T-helper 22 cell (primary cell): ENCODE data around the gene RNF123.

Source experiments
- DNase-seq: peaks from one replicate; pipeline ENCODE4 v3.0.0-alpha.2; 2020; ENCODE audit warnings: low read depth

Gene RNF123

GRCh38 chr3:49750056-49750455 is 60.7 kb downstream of the RNF123 start:
- DNase-seq: no peak

- DNase-seq: no peak
Observed at GRCh38 chr3:49751501-49751900, 62.1 kb downstream of the RNF123 start.

GRCh38 chr3:49754536-49754935 is 65.2 kb downstream of the RNF123 start:
- DNase-seq: no peak

GRCh38 chr3:49756036-49756435 is 66.7 kb downstream of the RNF123 start:
- DNase-seq: no peak

DNA sequence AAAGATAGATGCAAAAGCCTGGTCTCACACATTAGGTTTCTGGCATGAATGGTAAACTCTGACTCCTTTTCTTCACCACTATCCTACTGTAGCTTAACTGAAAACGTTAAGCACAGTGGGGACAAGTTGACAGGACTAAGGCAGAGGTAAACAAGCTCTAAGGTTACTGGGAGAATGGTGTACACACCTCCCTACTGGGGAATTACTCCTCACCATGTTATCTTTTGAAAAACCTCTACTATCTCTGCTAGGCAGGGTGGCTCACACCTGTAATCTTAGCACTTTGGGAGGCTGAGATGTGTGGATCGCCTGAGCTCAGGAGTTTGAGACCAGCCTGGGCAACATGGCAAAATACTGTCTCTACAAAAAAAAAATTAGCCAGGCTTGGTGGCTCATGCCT is 67.8 kb downstream of the RNF123 start:
- no peak for DNase-seq

DNA sequence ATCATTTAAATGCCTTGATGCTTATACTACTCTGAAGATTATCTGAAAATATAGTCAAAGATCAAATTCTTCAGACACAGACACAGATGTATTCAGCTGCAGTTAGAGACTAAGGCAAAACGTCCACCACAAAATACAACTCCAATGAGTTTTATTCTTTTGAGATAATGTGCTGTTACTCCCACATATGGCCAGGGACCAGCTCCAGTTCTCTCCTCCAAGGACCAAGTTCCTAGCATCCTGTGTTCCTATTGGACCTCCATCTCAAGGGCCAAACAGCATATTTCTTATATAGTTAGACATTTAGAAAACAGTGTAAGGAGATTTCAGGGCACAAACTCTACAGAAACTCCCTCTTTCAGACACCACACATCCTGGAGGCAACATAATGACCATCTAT is 69.9 kb downstream of the RNF123 start:
- no peak for DNase-seq

- DNase-seq: no peak
Observed at GRCh38 chr3:49761661-49762060, 72.3 kb downstream of the RNF123 start.

DNA sequence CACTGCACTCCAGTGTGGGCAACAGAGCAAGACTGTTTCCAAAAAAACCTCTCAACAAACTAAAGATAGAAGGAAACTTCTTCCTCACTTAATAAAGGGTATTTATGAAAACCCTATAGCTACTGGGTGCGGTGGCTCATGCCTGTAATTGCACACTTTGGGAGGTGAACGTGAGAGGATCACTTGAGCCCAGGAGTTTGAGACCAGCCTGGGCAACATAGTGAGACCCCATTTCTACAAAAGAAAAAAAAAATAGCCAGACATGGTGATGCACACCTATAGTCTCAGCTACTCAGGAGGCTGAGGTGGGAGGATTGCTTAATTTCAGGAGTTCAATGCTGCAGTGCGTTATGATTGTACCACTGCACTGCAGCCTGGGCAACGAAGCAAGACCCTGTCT is 74.6 kb downstream of the RNF123 start:
- DNase-seq: no peak

DNA sequence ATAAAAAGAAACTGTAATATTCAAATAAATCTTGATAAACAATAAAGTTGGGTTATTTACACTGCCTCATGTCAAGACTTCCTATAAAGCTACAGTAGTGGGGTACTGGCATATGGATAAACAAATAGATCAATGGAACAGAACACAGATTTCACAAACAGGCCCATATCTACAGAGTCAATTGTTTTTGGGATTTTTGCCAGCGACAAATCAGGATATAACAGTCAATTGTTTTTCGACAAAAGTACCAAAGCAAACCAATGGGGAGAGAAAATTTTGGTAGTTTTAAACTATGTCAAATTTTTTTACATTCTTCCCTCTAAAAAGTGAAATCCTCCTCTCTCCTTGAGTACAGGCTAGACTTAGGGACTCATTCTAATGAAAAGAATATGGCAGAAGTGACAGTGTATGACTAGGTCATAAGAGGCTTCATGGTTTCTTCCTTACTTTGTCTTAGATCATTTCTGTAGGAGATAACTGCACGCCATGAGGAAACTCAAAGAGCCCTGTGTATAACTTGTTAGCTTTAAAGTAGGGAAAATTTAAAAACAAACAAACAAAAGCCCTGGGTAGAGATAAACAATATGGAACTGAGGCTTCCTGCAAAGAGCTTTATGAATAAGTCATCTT is 80.0 kb downstream of the RNF123 start:
- no peak for DNase-seq

- no peak for DNase-seq
Observed at GRCh38 chr3:49769926-49770325, 80.6 kb downstream of the RNF123 start.
